Mammary epithelial cell (primary cell): ENCODE measurements around the gene POC1B.

Source experiments
- EZH2 ChIP-seq: IDR thresholded peaks from 2 replicates; pipeline ENCODE4 v1.6.1; 2012; ENCODE audit warnings: low read length, inconsistent platforms, borderline replicate concordance
- TF ChIP-seq, protein P1 (sequence below), 2 donors: IDR thresholded peaks in 1 of 2; conservative IDR thresholded peaks in 1 of 2; 2 replicates each; pipeline ENCODE4 v1.5.1; 2011 to 2012; ENCODE audit warnings: inconsistent platforms in 2 of 2, low read length in 2 of 2, mild to moderate bottlenecking in 2 of 2, control low read depth in 1 of 2, low read depth in 1 of 2; ENCODE audit not compliant: insufficient read depth in 1 of 2; ENCODE audit errors: extremely low read depth in 1 of 2

DNA sequence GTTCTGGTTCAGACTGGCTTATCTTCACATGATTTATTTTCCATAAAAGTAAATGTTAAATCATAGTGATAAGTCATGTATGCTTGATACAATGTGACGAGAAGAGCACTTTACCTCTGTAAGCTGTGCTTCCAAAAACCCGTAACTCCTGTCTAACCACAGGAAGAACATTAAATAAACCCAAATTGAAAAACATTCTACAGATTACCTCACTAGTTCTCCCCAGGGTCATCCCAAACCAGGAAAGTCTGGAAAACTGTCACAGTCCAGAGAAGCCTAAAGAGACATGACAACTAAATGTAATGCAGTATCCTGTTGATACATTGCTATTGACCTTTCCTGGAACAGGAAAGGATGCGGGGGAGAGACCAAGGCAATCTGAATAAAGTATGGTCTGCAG, 141.0 kb downstream of the POC1B start:
- TF ChIP-seq, protein P1, sequence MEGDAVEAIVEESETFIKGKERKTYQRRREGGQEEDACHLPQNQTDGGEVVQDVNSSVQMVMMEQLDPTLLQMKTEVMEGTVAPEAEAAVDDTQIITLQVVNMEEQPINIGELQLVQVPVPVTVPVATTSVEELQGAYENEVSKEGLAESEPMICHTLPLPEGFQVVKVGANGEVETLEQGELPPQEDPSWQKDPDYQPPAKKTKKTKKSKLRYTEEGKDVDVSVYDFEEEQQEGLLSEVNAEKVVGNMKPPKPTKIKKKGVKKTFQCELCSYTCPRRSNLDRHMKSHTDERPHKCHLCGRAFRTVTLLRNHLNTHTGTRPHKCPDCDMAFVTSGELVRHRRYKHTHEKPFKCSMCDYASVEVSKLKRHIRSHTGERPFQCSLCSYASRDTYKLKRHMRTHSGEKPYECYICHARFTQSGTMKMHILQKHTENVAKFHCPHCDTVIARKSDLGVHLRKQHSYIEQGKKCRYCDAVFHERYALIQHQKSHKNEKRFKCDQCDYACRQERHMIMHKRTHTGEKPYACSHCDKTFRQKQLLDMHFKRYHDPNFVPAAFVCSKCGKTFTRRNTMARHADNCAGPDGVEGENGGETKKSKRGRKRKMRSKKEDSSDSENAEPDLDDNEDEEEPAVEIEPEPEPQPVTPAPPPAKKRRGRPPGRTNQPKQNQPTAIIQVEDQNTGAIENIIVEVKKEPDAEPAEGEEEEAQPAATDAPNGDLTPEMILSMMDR (conservative IDR thresholded peaks at IDR 0.05 in 1 of 2, IDR thresholded peaks at IDR 0.05 in 1 of 2; ENCODE audit: extremely low read depth in 1 of 2, insufficient read depth in 1 of 2, low read depth in 1 of 2, low read length in 2 of 2), result no peak
- no peak for TF ChIP-seq EZH2
